ENCODE data around the gene ZNF836.

GRCh38 chr19:52139252-52140031, 32.0 kb downstream of the ZNF836 start, which contains the start of gene ZNF616:
- TF ChIP-seq TP53 (CRISPR knock-in tag; IDR thresholded peaks at IDR 0.05), result no peak
- no peak for TF ChIP-seq REST (IDR thresholded peaks at IDR 0.05)
- TF ChIP-seq CTCF (IDR thresholded peaks at IDR 0.05), result peak; percentile 31; the same call in 1 of the 3 replicates
- no peak for TF ChIP-seq BCL3 (IDR thresholded peaks at IDR 0.05)
- TF ChIP-seq ZFP36 (IDR thresholded peaks at IDR 0.05; ENCODE audit: borderline replicate concordance, partially characterized antibody), result no peak
- TF ChIP-seq POLR2A (IDR thresholded peaks at IDR 0.05; ENCODE audit: low read length), result no peak

All from A549 (cell line).